ENCODE measurements around the gene DPYSL4. TPM values are rescaled to one million over a fixed set of nuclear protein-coding genes. Genes with fewer than 3 reads are reported as not detected.

DPYSL4 gene
- total RNA-seq, 1 experiment from 2014 or later: 26.3 TPM

- Histone ChIP-seq H2BK5ac (ENCODE audit: insufficient read length, low read length) (no peak overlapping the region), H4K20me1 (ENCODE audit: control insufficient read depth, insufficient read depth, insufficient read length) (no peaks in the 10 kb centered on the region), H3K4me1 (ENCODE audit: insufficient read depth, low read length) (no peaks in the 10 kb centered on the region), H3K27ac (ENCODE audit: insufficient read length, low read depth, low read length) (no peak overlapping the region), H3K23ac (ENCODE audit: insufficient read length, low read depth, low read length) (no peak overlapping the region), H2BK20ac (ENCODE audit: low read depth, low read length, poor library complexity, severe bottlenecking) (no peak overlapping the region), H3K56ac (ENCODE audit: insufficient read length, low read depth, low read length) (no peak overlapping the region), H2AFZ (ENCODE audit: low read length) (no peak overlapping the region), H2BK15ac (ENCODE audit: low read depth, low read length) (no peak overlapping the region), H4K5ac (ENCODE audit: insufficient read length, low read depth, low read length) (no peak overlapping the region), H3K79me1 (ENCODE audit: insufficient read depth, low read depth, low read length, poor library complexity, severe bottlenecking) (no peaks in the 10 kb centered on the region), H3K4me2 (ENCODE audit: insufficient read depth, insufficient read length, low read length) (no peak overlapping the region), H3K18ac (ENCODE audit: insufficient read length, low read depth, low read length) (no peak overlapping the region), H3K27me3 (ENCODE audit: insufficient read depth, low read length) (no peaks in the 10 kb centered on the region), H3K79me2 (ENCODE audit: insufficient read depth, low read length) (no peaks in the 10 kb centered on the region), H2BK120ac (ENCODE audit: low read depth, low read length, poor library complexity, severe bottlenecking) (no peak overlapping the region), H3T11ph (ENCODE audit: low read length) (no peak overlapping the region), H2BK12ac (ENCODE audit: insufficient read length, low read depth, low read length) (no peak overlapping the region), H2AK5ac (ENCODE audit: insufficient read length, low read length) (no peak overlapping the region), H3K9ac (ENCODE audit: extremely low read depth, insufficient read length, low read length) (no peak overlapping the region), H4K91ac (ENCODE audit: insufficient read length, low read depth, low read length) (no peak overlapping the region), H3K9me3 (ENCODE audit: control insufficient read depth, low read depth, low read length) (no peaks in the 10 kb centered on the region), H4K8ac (replicated peaks; ENCODE audit: insufficient read length, low read depth, low read length) (no peak overlapping the region), H3K4ac (ENCODE audit: low read depth, low read length) (no peak overlapping the region), H3K23me2 (ENCODE audit: insufficient read length, low read depth, low read length, poor library complexity, severe bottlenecking) (no peaks in the 10 kb centered on the region), H3K14ac (ENCODE audit: insufficient read depth, low read length) (no peak overlapping the region)
- Mint-ChIP-seq H3K4me1 (peaks cover 5 to 10% of the 10 kb centered on the region in 2 experiments; a peak in 3 of 4 replicates), H3K36me3 (ENCODE audit: insufficient read depth in 1 of 3, low read depth in 3 of 3) (no peaks in the 10 kb centered on the region; a peak in 2 of 7 replicates), H3K27ac (no peak overlapping the region), H3K9me3 (no peaks in the 10 kb centered on the region), H3K27me3 (ENCODE audit: low read depth) (no peaks in the 10 kb centered on the region), H3K4me3 (no peak overlapping the region)
- TF ChIP-seq CTCF (conservative IDR thresholded peaks at IDR 0.05): no peak
- WGBS (ENCODE audit: extremely low coverage, insufficient read length, low lambda C conversion rate): no CpG with 5 or more reads among the region's 17 CpGs
- no peak for DNase-seq
Observed at GRCh38 chr10:132144086-132144485, 42.7 kb upstream of the DPYSL4 start.

Data from H9 (cell line).